HG03342 (cell line): ENCODE measurements around the gene EXOC6B.
"Not testable (repeated sequence)": the region's sequence is repeated elsewhere in the genome, so short reads cannot be mapped to it uniquely, and the experiment has no call there.

Experiments
- ATAC-seq: cut with Tn5 transposase; IDR thresholded peaks from one replicate; pipeline ENCODE4 v1.9.1; 2021; ENCODE audit warnings: mild to moderate bottlenecking, moderate library complexity; ENCODE audit not compliant: unreplicated experiment

Gene EXOC6B

DNA sequence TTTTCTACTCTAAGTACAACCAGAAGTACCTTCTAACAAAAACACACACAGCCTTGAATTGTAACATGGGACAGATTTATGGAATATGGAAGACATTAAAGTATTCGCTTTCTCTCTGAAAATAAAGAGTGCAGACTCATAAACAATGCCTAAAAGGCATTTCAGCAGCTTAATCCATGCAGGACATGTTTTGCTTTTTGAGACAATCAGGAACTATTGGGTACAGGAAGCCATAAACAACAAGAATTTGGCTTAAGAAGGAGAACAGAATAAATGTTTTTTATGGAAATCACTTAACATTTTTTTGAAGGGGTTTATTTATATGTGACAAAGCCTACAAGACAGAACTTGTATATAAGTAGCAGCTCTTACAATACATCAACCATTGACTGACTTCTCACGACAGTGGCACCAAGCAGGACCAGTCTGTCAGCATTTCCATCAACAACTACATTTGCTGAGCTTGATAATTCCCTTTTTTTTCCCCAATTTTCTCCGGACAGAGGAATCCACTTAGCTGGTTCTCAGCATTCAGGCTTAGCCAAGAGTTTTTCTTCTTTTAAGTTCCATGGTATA lies 140.1 kb downstream of the EXOC6B start:
- no peak for ATAC-seq

DNA sequence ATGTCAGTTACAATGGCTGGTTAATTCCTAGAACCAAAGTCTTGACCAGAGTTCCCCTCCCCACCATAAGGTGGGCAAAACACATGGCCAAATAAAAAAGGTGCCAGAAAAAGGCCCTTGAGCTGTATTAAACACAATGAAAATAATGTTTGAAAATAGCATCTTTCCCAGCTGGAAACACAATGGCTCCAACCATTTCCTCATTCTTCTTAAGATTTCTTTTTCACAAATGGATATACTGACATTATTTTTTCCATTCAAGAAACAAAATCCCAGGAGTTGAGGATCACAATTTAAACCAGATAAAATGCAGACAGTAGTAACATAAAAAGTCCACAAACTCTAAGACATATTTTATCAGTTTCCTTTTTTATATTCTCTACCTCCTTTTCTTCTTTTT lies 143.8 kb downstream of the EXOC6B start:
- no peak for ATAC-seq

DNA sequence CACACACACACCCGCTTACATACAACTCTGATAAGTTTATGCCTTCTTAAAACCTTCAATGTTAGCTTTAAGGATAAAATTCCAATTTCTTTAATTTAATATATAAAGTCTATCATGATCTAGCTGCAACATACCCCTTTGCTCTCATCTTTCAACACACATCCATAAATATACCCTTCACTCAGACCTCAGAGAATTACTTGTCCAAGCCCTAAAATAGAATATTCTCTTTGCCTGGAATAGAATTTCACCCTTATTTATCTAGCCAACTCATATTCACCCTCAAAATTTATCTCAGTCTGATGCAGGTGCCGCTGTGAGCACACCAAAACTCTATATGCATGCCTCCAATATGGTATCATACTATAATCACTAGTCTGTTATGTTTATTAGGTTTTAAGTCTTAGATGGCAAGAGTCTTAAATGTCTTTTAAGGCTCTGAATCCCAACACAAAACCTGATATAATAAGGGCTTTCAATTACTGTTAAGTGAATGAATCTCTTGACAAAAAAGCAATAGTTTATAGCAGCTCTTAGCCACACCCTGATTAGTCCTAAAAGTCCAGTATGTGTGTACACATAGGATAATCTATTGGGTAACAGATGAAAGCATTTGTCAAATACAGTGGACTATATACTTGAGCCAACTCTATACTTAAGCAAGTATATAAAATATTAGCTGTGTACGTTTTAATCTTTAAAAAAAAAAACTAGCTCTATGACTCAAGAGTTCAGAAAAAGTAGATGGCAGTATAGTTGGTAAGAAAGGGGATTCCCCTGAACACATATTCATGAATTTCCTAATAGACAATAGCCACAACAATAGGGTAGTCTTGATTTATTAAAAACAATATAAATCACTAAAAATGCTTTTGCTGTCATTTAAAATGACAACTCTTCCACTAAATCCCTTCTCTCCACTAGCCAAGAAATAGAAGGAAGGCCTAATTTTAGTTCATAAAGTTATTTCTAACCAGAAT lies 144.5 kb downstream of the EXOC6B start:
- no peak for ATAC-seq

DNA sequence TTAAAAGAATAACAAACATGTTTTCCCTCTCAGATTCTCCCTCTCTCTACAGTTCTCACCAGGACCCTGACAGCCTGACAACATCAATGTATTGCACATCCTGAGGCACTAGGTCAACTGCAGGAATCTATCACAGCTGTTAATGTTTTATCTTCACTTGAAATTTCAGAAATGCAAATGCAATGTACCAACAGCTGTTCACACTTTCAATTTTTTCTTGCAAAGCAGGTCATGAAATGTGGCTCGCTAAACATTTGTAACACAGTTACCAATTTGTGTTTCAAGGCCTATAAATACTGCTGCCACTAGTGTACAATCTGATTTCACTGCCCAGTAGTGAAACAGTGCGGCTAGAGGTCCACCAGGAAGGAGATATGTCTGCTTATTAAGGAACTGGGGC lies 147.8 kb downstream of the EXOC6B start:
- ATAC-seq, result peak; percentile 80

DNA sequence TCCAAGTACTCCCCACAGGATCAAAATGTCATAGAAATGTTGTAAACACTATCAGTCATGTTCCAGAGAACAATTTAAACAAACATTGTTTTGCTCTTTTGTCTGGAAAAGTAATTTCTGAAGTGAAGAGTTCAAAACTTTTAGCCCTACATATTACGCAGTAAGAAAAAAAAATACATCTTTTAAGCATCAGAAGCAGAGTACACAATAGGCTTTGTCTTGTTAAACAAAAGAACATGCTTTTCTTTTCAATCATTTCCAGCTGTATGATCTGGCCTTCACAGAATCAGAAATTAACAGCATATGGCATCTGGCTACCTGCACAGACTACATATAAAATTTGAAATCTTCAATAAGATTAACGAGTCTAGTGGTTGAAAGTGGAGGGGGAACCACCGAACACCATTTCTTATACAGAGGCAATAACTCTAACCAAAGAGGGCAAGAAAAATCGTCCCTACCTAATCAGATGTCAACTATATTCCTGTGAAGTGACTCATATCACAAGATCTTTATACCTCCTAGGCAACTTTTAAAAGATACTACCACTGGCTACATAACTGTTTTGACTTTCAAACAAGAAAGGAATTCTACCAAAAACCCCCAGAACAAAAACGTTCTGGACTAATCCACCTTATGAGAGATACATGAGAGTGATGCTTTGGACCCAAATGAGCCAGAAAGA lies 149.3 kb downstream of the EXOC6B start:
- ATAC-seq, result no peak

DNA sequence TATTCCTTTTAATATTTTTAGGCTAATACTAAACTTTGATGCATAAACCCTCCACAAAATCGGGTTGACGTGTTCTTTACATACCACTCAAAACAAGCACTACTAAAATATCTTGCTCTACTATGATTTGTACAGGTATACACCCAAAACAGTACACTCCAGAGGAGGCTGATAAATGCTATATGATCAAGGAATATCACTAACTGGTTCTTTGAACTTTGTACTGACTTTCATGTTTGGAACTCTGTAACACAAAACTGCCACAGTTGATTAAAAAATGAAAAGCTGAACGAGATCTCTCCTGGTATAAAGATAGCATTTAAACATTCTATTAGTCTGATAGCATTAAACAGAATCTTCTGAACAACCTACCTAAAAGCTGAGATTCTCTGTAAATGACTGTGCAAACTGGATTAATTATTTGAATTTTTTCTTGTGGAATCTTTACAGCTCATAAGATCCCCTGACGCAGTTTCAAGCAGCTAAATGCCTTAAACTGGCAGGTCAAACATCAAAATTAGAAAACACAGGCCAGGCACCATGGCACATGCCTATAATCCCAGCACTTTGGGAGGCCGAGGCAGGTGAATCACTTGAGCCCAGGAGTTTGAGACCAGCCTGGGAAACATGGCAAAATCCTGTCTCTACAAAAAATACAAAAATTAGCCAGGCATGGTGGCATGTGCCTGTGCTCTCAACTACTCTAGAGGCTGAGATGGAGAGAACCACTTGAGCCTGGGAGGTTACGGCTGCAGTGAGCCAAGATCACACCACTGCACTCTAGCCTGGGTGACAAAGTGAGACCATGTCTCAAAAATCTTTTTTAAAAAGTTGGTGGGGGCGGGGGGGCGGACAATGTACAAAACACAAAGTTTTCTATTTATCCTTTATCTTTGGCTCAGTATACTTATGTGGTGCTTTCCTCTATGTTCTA lies 150.6 kb downstream of the EXOC6B start:
- no peak for ATAC-seq

DNA sequence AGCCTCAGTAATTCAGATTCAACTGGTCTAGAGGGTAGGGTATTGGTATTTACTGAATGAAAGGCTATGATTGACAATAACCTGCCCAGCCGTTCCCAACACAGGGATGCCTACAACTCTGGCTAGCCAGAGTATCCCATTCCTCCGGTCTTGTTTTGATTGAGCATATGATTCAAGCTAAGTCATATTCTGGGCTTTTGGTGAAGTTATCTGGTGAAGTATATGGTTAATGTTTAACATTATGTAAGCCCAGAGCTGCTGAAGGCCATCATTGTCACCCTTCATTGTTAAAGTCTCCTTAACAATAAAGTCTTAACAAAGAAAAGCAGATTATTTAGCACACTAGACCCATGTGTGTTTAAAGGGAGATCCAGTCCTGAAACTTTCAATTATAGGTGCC lies 152.6 kb downstream of the EXOC6B start:
- no peak for ATAC-seq

DNA sequence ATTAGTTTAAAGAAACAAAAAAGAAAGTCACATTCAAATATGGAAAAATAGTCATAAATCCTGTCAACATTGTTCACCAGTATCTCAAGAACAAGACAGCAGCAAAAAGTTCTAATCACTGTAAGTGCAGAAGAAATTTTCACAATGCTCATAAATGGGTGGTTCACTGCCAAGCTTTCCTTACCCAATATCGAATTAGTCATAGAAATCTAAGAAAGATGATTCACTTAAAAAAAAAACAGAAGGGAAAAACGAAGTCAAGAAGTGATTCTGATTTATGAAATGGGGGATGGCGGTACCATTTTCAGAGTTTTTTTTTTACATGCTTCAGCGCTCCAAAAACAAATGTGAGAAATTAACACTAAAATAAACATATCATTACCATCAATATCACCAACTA lies 156.7 kb downstream of the EXOC6B start:
- no peak for ATAC-seq

DNA sequence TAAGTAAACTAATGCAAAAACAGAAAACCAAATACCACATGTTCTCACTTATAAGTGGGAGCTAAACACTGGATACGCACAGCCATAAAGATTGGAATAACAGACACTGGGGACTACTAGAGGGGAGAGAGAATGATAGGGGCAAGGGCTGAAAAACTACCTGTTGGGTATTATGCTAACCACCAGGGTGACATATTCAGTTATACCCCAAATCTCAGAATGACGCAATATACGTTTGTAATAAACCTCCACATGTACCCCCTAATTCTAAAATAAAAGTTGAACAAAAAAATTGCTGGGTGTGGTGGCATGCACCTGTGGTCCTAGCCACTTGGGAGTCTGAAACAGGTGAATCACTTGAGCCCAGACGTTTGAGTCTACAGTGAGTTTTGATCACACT lies 157.2 kb downstream of the EXOC6B start:
- no peak for ATAC-seq

DNA sequence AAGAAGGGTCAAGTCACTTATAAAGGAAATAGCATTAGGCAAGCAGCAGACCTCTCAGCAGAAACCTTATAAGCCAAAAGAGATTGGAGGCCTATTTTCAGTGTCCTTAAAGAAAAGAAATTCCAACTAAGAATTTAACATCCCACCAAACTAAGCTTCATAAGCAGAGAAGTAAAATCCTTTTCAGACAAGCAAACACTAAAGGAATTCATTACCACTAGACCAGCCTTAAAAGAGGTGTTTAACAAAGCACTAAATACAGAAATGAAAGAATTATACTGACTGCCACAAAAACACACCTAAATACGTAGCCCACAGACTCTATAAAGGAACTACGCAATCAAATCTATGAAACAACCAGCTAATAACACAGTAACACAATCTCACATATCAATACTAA lies 160.4 kb downstream of the EXOC6B start:
- ATAC-seq, result no peak

DNA sequence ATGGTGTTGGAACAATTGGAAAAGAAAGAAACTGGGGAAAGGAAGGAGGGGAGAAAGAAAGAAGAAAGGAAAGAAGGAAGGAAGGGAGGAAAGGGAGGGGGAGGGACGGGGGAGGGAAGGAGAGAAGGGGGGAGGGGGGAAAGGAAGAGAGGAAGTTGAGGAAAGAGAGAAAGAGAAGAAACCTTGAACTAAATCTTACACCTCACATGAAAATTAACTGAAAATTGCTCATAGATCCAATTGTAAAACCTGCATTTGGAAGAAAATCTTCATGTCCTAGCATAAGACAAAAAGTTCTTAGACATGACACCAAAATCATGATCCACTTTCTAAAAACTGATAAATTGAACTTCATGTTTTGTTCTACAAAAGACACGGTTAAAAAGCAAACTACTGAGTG lies 163.8 kb downstream of the EXOC6B start:
- ATAC-seq, result no peak

DNA sequence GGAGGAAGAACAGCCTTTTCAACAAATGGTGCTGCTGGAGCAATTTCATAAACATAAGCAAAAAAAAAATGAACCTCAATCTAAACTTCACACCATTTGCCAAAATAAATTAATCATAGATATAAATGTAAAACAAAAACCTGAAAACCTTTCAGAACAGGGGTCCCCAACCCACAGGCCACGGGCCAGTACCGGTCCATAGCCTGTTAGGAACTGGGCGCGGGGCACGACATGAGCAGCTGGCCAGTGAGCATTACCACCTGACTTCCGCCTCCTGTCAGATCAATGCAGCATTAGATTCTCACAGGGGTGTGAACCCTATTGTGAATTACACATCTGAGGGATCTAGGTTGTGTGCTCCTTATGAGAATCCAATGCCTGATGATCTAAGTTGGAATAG lies 176.0 kb downstream of the EXOC6B start:
- ATAC-seq, result no peak

DNA sequence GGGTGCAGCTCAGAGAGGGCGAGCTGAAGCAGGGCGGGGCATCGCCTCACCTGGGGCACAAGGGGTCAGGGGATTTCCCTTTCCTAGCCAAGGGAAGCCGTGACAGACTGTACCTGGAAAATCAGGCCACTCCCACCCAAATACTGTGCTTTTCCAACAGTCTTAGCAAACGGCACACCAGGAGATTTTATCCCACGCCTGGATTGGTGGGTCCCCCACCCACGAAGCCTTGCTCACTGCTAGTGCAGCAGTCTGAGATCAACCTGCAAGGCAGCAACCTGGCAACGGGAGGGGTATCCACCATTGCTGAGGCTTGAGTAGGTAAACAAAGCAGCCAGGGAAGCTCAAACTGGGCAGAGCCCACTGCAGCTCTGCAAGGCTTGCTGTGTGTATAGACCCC lies 184.6 kb downstream of the EXOC6B start:
- ATAC-seq, result not testable (repeated sequence)

DNA sequence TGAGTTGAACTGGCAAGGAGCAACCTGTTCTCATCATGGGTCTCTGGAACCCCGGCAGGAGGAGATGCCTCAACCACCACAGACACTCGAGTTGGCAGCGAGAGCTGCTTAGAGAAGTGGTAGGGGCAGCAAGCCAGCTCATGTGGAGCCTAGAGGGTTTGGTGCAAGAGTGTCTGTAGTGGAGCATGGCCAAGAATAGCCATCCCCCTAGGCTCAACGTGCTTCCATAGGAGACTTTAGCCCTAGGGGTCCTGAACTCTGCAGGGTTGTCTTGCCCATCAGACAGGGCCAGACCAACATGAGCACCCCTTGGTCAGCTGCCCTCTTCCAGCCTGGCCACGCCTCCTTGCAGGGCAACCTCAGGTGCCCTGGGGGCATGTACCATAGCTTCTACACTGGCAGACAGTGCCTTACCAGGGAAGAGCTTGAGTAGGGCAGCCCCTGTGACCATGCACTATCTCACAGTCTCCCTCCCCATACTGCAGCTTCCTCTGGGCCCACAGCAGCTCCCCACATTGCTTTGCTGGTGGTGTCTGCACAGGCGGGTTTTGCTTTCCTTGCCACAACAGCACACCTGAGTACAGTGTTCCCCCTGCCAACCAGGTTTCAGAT lies 187.1 kb downstream of the EXOC6B start:
- ATAC-seq, result no peak

DNA sequence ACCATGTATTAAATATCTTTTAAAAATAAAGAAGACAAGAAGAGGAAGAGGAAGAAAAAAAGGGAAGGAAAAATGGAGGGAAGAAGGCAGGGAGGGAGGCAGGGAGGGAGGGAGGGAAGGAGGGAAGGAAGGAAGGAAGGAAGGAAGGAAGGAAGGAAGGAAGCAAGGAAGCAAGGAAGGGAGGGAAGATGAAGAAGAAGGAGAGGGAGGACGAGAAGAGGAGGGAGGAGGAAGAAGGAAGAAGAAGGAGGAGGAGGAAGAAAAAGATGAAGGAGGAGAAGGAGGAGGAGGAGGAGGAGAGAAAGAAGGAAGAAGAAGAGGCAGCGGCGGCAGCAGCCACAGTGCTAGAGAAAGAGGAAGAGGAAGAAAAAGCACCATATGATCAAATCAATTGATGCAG lies 189.6 kb downstream of the EXOC6B start:
- no peak for ATAC-seq

DNA sequence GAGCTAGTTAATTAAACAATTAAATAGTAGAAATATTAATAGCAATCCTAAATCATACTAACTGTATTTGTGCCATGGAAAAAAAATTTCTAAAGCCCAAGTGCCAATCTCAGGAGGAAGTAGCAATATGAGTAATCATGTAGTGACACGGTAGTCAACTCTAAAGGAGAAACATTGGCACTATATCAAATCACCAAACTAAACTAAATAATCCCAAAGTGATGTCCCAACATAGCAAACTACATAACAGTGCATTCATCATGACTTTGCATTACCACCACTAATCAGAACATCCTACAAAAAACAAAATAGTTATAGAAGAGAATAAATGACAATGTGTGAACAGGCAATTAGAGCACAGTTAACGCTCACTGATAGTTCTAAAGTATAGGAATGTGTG lies 195.1 kb downstream of the EXOC6B start:
- ATAC-seq, result no peak

DNA sequence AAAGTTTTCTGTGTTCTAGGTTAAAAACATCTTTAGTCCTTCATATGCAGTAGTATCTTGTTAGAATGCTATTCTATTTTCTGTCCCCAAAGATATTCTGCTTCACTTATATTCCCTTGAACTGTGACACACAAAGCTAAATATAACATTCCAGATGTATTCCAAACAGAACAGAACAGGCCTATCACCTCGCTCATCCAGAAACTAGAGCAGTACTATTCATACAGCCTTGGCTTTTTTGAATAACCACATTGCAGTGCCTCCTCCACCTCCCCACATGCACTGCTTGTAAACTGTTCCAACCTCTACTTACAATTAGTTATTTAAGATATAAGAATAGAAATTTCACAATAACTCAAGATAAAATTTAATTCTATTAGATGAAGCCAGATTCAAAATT lies 196.8 kb downstream of the EXOC6B start:
- ATAC-seq, result no peak

DNA sequence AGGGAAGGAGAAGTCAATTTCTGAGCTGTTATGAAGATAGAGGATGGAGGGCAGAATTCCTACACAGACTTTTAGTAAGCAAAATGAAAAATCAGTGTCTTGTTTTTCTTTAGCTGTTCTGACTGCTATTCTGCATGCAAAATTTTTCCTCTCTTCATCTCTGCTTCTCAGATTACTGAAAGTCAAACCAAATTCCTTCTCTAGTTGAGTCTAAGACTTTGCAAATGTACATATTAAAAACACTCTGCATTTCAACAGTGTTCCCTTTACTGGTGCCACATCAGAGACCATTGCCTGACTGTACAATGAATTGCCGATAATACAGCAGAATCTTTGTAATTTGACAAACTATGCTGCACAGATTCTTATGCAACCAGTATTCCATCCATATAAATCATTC lies 198.8 kb downstream of the EXOC6B start:
- no peak for ATAC-seq

DNA sequence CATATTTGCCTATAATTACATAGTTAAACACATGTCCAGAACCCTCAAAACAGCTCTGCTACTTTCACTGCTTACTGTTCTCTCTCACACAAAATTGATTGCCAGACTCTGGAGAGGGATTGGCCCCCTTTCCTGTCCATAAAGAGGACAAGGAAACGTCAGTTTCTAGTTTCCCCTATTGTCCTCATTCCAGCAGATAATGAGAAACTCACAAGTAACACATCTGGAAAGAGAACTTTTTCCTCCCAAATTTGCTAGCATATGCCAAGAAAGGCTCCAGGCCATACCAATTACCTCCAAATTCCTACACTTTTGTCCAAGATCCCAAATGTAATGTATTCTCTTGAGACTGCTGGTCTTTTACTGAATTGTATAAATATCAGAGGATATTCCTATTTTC lies 200.5 kb downstream of the EXOC6B start:
- no peak for ATAC-seq

DNA sequence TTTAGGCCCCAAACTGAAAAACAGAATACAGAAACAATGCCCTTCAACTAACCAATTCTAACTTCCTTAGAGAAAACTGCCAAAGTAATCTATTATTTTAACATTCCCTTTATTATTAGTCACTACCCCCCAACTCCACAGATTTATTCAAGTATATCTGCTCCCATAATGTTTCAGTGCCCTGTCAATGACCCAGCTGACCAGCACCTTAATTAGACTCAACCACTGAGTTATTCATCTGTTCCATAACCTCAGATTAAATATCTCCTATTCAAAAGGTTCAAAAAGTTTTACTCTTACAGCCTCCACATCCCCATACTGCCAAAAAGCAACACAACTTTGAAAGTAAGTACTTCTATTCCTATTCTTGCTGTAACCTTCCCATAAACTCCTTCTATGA lies 202.4 kb downstream of the EXOC6B start:
- no peak for ATAC-seq
